ENCODE data around the gene NACA2.
"Not testable (repeated sequence)": the region's sequence is repeated elsewhere in the genome, so short reads cannot be mapped to it uniquely, and the experiment has no call there.

NACA2 gene

GRCh38 chr17:61578645-61579044 is 12.4 kb downstream of the NACA2 start:
- no peak for DNase-seq (ENCODE audit: low spot score)

GRCh38 chr17:61575983-61576382 is 15.0 kb downstream of the NACA2 start:
- no peak for DNase-seq (ENCODE audit: low spot score)

GRCh38 chr17:61575352-61575975 is 15.6 kb downstream of the NACA2 start:
- no peak for DNase-seq (ENCODE audit: low spot score)

- peak; percentile 83 for DNase-seq (ENCODE audit: low spot score)
These were observed 16.3 kb downstream of the NACA2 start for GRCh38 chr17:61574542-61575351.

- DNase-seq (ENCODE audit: low spot score) = not testable (repeated sequence)
These were observed 18.5 kb downstream of the NACA2 start for GRCh38 chr17:61572547-61572946.

DNA sequence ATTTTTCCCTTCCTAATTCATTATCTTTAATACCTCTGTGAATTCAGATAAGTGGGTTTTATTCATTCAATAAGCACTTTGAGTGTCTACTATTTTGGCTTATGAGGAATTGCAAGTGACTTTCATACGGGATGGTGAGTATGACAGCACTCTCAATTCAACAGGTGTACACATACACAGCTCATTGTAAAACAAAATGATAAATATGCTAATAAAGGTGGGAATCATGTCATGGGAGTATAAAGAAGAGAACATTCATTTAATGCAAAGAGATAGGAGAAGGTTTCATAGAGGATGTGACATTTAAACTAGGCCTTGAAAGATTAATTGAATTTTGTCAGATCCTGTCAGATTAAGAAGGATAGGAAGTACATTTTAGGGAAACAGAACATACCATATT is 19.4 kb downstream of the NACA2 start:
- no peak for DNase-seq (ENCODE audit: low spot score)

DNA sequence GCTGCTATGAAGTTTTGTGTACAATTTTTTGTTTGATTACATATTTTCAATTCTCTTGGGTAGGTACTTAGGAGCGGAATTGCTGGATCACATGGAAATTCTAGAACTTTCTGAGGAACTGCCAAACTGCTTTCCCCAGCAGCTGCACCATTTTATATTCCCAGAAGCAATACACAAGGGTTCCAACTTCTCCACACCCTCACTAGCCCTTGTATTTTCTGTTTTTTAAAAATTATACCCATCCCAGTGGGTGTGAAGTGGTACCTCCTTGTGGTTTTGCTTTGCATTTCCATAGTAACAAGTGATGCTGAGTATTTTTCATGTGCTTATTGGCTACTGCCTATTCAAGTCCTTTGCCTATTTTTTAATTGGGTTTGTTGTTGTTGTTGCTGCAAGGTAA is 20.9 kb downstream of the NACA2 start:
- DNase-seq (ENCODE audit: low spot score) = no peak

GRCh38 chr17:61569525-61569924 is 21.5 kb downstream of the NACA2 start:
- not testable (repeated sequence) for DNase-seq (ENCODE audit: low spot score)

- DNase-seq (ENCODE audit: low spot score) = no peak
These were observed 22.6 kb downstream of the NACA2 start for GRCh38 chr17:61568219-61569072.

DNA sequence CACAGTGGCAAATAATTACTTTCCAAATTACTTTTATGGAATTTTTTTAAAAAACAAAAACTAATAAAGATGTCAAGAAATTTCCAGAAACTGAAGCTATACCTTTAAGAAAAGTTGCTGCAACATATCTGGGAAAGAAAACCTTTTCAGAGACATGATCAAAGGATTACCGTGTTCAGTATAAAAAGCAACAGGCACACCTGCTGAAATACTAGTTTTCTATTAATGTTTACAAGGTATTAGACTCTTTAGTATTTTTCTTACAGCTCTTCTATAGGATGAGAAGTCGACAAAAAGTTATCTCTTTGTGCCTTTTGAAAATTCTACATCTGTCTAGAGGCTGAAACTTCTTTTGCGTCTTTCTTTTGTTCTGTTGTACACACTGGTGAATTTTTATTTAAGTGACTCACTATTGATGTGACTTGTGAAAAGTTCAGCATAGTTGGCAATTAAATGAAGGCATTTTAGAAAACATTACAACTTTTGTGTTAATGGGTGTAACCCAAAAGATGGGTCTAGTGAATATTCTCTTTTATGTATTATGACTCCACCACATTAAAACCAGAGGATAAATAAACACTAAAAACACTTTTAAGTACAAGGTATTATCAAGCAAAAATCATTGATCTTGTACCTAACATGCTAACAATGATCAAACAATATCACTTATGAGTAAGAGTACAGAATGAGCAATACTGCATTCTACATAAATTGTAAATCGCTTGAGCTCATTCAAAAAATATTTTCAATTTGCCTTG is 23.8 kb downstream of the NACA2 start:
- no peak for DNase-seq (ENCODE audit: low spot score)

- DNase-seq (ENCODE audit: low spot score) = not testable (repeated sequence)
These were observed 24.6 kb downstream of the NACA2 start for GRCh38 chr17:61566448-61566847.

DNA sequence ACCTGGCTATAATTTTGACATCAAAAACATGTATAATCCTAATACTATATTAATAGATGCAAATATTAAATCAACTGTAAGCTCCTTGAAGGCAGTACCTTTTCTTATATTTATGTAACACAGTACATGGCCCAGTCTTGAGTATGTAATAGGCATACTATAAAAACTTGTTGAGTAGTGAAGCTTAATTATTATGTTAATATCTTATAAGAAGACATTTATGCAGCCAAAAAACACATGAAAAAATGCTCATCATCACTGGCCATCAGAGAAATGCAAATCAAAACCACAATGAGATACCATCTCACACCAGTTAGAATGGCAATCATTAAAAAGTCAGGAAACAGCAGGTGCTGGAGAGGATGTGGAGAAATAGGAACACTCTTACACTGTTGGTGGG is 25.2 kb downstream of the NACA2 start:
- DNase-seq (ENCODE audit: low spot score) = not testable (repeated sequence)

DNA sequence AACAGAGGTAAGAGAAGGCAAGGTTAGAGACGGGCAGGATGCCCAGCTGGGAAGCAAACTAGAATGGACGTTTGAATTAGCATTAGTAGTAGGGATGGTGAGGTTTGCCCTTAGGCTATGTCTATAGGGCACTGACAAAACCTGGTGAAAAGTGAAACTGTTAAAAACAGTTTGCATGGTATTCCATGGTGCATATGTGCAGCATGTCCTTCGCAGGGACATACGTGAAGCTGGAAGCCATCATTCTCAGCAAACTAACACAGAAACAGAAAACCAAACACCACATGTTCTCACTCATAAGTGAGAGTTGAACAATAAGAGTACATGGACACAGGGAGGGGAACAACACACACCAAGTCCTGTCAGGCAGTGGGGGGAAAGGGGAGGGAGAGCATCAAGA is 25.8 kb downstream of the NACA2 start:
- DNase-seq (ENCODE audit: low spot score) = no peak

GRCh38 chr17:61562287-61562686 is 28.7 kb downstream of the NACA2 start:
- DNase-seq (ENCODE audit: low spot score) = no peak

DNA sequence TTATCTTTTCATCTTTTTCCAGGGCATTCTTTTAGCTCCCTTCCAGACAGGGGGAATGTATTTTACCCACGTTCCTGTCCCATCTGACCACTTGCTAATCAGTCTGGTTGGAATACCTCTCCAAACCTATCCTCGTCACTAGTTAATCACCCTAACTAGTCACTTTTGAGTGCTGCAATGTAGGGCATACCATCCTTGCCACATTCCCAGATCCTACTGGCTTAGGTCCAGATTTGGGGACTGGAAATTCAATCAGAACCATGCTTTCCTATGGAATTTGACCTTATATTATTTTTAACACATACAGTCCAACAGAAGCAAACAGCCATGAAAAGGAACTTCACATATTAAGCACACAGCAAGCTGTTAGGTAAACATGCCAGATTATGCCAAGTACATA is 29.7 kb downstream of the NACA2 start:
- no peak for DNase-seq (ENCODE audit: low spot score)

- no peak for DNase-seq (ENCODE audit: low spot score)
These were observed 30.9 kb downstream of the NACA2 start for GRCh38 chr17:61560071-61560470.

- peak; percentile 90 for DNase-seq (ENCODE audit: low spot score)
These were observed 34.5 kb downstream of the NACA2 start for GRCh38 chr17:61556224-61557188.

GRCh38 chr17:61555127-61555566 is 35.9 kb downstream of the NACA2 start:
- DNase-seq (ENCODE audit: low spot score) = peak; percentile 96

DNA sequence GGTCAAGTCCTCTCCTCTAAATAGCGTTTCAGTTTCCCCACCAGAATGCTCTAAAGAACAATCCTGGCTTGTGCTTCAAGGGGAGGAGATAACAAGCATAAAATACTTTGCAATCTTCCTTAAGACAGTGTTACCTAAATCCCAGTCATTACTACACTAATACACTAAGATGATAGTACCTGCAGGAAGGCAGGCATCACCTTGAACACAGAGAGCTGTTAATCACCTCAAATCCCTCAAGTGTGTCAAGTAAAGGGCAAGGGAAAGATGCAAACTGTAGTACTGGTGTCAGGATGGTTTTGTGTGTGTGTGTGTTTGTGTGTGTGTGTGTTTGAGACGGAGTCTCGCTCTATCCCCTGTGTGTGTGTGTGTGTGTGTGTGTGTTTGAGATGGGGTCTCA is 36.8 kb downstream of the NACA2 start:
- no peak for DNase-seq (ENCODE audit: low spot score)

GRCh38 chr17:61552560-61552959 is 38.5 kb downstream of the NACA2 start:
- not testable (repeated sequence) for DNase-seq (ENCODE audit: low spot score)
